GM12864 (cell line): Measurements from ENCODE around the gene TIMM9.

ENCODE experiments used
- DNase-seq: peaks from one replicate; pipeline ENCODE4 v3.0.0-alpha.2; 2011; ENCODE audit warnings: low read depth
- H3K4me3 ChIP-seq: 2 replicates; pipeline ENCODE4 v1.5.1; 2011; ENCODE audit warnings: mild to moderate bottlenecking, low read depth, low read length, control low read depth
- TF ChIP-seq, protein P1 (sequence below): IDR thresholded peaks from 2 replicates; pipeline ENCODE4 v1.5.1; 2011; ENCODE audit warnings: low read depth, mild to moderate bottlenecking, moderate library complexity, low read length, control low read depth, inconsistent platforms; ENCODE audit errors: missing control alignments

TIMM9 gene, protein sequence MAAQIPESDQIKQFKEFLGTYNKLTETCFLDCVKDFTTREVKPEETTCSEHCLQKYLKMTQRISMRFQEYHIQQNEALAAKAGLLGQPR

DNA sequence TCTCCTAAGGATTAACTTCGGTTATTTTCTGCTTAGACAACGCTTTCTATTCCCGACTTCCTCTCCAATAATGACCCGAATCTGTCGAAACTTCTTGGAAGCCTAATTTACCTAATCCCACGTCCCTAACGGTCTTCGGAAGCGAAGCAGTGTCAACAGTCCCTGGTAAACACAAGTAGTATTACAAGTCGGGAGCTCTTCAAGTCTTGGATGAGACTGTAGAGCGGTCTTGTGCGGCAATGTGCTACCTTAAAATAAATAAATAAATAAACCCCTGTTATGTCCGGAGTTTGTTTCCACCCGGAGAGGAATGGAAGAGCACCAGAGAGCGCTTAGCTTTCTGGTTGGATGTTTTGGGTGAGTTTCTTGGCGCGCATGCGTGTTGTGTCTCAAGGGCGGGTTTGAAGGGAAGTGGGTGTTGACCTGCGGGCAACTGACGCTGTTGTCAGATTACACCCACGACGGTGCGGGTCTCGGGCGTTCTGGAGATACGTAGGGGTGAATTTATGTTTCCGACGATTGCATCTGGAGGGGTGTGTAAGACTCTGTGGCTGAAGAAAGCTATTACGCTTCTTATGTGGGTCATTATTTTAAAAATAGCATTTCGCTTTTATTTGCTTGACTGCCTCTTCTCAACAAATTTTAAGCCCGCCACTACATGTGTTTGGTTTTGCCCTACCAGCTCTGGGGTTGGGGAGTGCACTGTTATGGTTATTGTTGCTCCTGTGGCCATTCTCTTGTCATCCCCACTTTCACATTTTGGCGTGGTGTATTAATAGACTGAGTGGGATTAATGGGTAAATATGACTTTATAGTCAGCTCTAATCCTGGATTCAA, at the start of gene TIMM9, which contains the start of gene KIAA0586:
TIMM9 (minus strand) TSS at position 251 of the 837 bp plus-strand sequence. CDS start 15,586 bp downstream, outside the sequence.
KIAA0586 (plus strand) TSS at position 439 of the 837 bp plus-strand sequence. CDS start 546 bp downstream, outside the sequence.
- TF ChIP-seq, protein P1, sequence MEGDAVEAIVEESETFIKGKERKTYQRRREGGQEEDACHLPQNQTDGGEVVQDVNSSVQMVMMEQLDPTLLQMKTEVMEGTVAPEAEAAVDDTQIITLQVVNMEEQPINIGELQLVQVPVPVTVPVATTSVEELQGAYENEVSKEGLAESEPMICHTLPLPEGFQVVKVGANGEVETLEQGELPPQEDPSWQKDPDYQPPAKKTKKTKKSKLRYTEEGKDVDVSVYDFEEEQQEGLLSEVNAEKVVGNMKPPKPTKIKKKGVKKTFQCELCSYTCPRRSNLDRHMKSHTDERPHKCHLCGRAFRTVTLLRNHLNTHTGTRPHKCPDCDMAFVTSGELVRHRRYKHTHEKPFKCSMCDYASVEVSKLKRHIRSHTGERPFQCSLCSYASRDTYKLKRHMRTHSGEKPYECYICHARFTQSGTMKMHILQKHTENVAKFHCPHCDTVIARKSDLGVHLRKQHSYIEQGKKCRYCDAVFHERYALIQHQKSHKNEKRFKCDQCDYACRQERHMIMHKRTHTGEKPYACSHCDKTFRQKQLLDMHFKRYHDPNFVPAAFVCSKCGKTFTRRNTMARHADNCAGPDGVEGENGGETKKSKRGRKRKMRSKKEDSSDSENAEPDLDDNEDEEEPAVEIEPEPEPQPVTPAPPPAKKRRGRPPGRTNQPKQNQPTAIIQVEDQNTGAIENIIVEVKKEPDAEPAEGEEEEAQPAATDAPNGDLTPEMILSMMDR, result no peak
- peak within 1 kb of the TSS; percentile 84 for H3K4me3 ChIP-seq
- DNase-seq, result peak; percentile 98

DNA sequence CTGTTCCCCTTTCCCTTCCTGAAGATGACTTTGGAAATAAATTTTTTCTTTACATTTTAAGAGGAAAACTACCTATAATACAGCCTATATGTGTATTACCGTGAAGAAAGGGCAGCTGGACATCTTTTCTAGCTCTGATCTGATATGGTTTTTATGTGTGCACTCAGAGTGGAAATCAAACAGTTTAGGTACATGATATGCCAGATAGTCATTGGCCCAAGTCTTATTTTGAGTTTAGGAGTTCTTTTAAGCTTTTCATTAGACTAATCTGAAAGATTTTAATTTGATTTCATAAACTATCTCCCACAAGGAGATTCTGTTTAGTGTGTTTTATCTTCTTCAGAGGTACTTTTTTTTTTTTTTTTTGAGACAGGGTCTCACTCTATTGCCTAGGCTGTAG, 49.0 kb upstream of the TIMM9 start:
- no peak overlapping the region for H3K4me3 ChIP-seq
- TF ChIP-seq, protein P1, result no peak
- DNase-seq, result no peak

- DNase-seq, result no peak
- no peak overlapping the region for H3K4me3 ChIP-seq
- TF ChIP-seq, protein P1, result no peak
Measured at GRCh38 chr14:58469309-58469708, 42.0 kb upstream of the TIMM9 start.

- H3K4me3 ChIP-seq, result no peak overlapping the region
- TF ChIP-seq, protein P1, result no peak
- DNase-seq, result no peak
Measured at GRCh38 chr14:58467575-58467974, 40.2 kb upstream of the TIMM9 start.

DNA sequence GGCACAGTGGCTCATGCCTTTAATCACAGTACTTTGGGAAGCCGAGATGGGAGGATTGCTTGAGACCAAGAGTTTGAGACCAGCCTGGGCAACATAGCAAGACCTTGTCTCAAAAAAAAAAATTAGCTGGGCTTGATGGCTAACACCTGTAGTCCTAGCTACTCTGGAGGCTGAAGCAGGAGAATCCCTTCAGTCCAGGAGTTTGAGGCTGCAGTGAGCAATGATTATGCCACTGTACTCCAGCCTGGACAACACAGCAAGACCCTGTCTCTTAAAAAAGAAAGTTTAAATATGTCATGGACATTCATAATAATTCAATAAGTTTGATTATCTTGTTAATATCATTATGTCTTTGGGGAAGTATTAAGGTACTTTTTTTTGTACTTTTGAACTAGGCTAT, 39.1 kb upstream of the TIMM9 start:
- TF ChIP-seq, protein P1, result no peak
- no peak overlapping the region for H3K4me3 ChIP-seq
- DNase-seq, result no peak

DNA sequence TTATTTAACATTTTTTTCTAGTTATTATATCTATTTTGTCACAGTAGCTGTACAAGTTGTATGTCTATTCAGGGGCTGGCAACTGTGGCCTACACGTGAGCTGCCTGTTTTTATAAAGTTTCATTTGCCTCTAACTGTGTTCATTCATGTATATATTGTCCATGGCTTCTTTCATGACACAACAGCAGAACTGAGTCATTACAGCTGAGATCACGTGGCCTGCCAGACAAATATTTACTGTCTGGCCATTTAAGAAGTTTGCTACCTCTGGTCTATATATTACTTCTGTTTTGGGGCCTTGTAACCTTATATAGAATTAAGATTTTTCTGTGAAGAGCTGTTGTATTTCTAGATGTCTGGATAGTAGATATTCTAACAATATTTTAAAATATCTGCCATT, 38.1 kb upstream of the TIMM9 start:
- H3K4me3 ChIP-seq, result no peak overlapping the region
- DNase-seq, result no peak
- TF ChIP-seq, protein P1, result no peak
